MCF 10A (cell line): ENCODE results near the gene XYLT2. TPM values are rescaled to one million over a fixed set of nuclear protein-coding genes. Genes with fewer than 3 reads are reported as not detected.

Source experiments
- BruUV-seq: library from RNA; stranded (reverse); fragments of 400-500 nt; replicated peaks from 2 replicates; lab custom pipeline; 2021; lab: Mats Ljungman, UMichigan
- CTCF ChIA-PET: fragments of 300-600 bp; sonication (Branson Sonifier 250); formaldehyde crosslinking; extraction: SDS; loops from one replicate; lab custom pipeline; 2021; ENCODE audit warnings: antibody characterized with exemption, inconsistent platforms; lab: Yijun Ruan, JAX
- POLR2A ChIA-PET: fragments of 300-600, 350-650 bp; sonication (Branson Sonifier 250); formaldehyde crosslinking; extraction: SDS; loops from one replicate; lab custom pipeline; 2020; ENCODE audit warnings: antibody characterized with exemption, inconsistent platforms; lab: Yijun Ruan, JAX
- DNase-seq: peaks from one replicate; pipeline ENCODE4 v3.0.0-alpha.2; 2018; ENCODE audit not compliant: unreplicated experiment
- H3K27ac Mint-ChIP-seq: one replicate; pipeline ENCODE4 v1.8.0; 2022; ENCODE audit warnings: mild to moderate bottlenecking, low read depth, mixed read lengths; ENCODE audit not compliant: unreplicated experiment
- H3K27me3 Mint-ChIP-seq: one replicate; pipeline ENCODE4 v1.8.0; 2022; ENCODE audit warnings: mixed read lengths; ENCODE audit not compliant: insufficient read depth, unreplicated experiment
- H3K36me3 Mint-ChIP-seq: one replicate; pipeline ENCODE4 v1.8.0; 2022; ENCODE audit warnings: mild to moderate bottlenecking, moderate library complexity, mixed read lengths; ENCODE audit not compliant: insufficient read depth, unreplicated experiment
- H3K4me1 Mint-ChIP-seq: one replicate; pipeline ENCODE4 v1.8.0; 2022; ENCODE audit warnings: mixed read lengths; ENCODE audit not compliant: insufficient read depth, unreplicated experiment
- H3K4me3 Mint-ChIP-seq: one replicate; pipeline ENCODE4 v1.8.0; 2022; ENCODE audit warnings: mild to moderate bottlenecking, moderate library complexity, mixed read lengths; ENCODE audit not compliant: unreplicated experiment
- H3K9me3 Mint-ChIP-seq: one replicate; pipeline ENCODE4 v1.8.0; 2022; ENCODE audit warnings: mixed read lengths; ENCODE audit not compliant: unreplicated experiment
- intact Hi-C: fragments of 100-400 bp; cut with micrococcal nuclease; formaldehyde crosslinking; loops from 2 replicates; pipeline ENCODE4 v1.14.1; 2022
- total RNA-seq: library from RNA; stranded (reverse); gene quantifications from 2 replicates; pipeline ENCODE4 v1.2.3, GENCODE V29; 2022
- TF ChIP-seq, protein P1 (sequence below): fragments of 200-600 bp; IDR thresholded peaks from one replicate; pipeline ENCODE4 v1.8.0; 2022; ENCODE audit warnings: antibody characterized with exemption, mild to moderate bottlenecking; ENCODE audit not compliant: unreplicated experiment

Gene XYLT2
- total RNA-seq, 1 experiment from 2014 or later: 9.6 TPM

DNA sequence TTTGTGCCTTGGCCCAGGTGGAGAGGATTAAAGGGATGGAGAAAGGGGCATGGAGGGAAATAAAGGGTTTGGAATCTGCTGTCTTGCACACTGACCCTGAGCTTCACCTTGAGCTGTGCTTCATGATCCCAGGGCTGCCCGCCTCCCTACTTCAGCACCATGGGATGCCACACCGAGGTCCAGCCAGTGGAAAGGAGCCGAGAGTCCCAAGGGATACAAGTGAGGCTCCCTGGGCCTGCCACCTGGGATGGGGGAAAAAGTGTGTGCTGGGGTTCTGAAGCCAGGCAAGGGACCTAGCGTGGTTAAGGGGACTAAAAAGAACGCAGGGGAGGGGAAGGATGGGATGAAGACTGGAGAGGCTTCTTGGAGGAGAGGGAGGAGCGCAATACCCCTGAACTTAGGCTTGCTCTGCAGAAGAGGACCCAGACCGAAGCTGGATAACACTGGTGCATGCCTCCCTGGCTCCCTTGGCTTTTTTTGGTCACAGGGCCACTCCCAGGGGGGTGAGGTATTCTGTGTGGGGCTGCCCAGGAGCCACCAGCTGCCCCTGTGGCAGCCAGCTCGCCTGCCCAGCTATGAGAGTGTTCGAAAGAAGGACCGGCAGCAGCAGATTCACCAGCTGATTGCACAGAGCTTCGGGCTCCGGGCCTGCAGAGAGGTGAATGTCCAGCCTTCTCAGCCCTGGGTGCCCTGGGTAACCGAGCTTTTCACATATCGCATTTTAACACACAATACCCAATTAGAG lies 19.9 kb downstream of the XYLT2 start:
- Mint-ChIP-seq H3K36me3 (peaks cover 44% of the 10 kb centered on the region), H3K27ac (no peak overlapping the region), H3K4me1 (peaks cover 7% of the 10 kb centered on the region), H3K4me3 (no peak overlapping the region), H3K9me3 (no peaks in the 10 kb centered on the region), H3K27me3 (no peaks in the 10 kb centered on the region)
- intact Hi-C loops: no loop called here
- ChIA-PET CTCF (interaction anchor here (0.6 to 1.5 kb wide), 6 partner anchors 10 to 778 kb away, joined by 3 to 11 read pairs (median 3); partner anchors contain the start of gene LRRC59), POLR2A (interaction anchor here (0.7 to 1.2 kb wide), 4 partner anchors 11 to 87 kb away, joined by 3 read pairs; no protein-coding TSS in a partner anchor)
- no TSS peak for BruUV-seq
- no peak for DNase-seq
- TF ChIP-seq, protein P1, sequence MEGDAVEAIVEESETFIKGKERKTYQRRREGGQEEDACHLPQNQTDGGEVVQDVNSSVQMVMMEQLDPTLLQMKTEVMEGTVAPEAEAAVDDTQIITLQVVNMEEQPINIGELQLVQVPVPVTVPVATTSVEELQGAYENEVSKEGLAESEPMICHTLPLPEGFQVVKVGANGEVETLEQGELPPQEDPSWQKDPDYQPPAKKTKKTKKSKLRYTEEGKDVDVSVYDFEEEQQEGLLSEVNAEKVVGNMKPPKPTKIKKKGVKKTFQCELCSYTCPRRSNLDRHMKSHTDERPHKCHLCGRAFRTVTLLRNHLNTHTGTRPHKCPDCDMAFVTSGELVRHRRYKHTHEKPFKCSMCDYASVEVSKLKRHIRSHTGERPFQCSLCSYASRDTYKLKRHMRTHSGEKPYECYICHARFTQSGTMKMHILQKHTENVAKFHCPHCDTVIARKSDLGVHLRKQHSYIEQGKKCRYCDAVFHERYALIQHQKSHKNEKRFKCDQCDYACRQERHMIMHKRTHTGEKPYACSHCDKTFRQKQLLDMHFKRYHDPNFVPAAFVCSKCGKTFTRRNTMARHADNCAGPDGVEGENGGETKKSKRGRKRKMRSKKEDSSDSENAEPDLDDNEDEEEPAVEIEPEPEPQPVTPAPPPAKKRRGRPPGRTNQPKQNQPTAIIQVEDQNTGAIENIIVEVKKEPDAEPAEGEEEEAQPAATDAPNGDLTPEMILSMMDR: no peak

DNA sequence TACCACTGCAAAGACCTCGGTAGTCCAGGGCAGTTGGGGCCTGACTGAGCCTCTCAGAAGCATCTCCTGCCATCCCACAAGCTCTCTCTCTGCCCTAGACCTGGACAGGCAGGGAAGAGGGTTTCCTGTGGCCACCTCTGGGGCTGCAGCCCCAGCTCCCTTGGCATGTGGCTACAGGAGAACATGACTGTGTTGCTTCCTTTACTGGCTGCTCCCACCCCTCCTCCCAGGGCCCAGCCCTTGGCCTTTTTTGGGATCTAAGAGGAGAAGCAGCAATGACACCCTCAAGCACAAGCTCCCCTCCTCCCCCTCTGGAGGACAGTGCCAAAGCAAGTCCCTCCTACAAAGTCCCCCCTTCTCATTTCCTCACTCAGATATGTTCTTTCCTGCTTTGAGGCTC lies 21.5 kb downstream of the XYLT2 start:
- H3K27me3 Mint-ChIP-seq: no peaks in the 10 kb centered on the region
- ChIA-PET POLR2A (interaction anchor here (0.7 to 2.2 kb wide), 2 partner anchors 14 to 100 kb away, joined by 3 to 8 read pairs; no protein-coding TSS in a partner anchor), CTCF (interaction anchor here (0.7 to 1.3 kb wide), 2 partner anchors 112 to 280 kb away, joined by 3 to 4 read pairs; no protein-coding TSS in a partner anchor)
- H3K4me3 Mint-ChIP-seq: no peak overlapping the region
- H3K27ac Mint-ChIP-seq: no peak overlapping the region
- peaks cover 14% of the 10 kb centered on the region for H3K4me1 Mint-ChIP-seq
- no peak for DNase-seq
- H3K36me3 Mint-ChIP-seq: peaks cover 51% of the 10 kb centered on the region
- TF ChIP-seq, protein P1: no peak
- BruUV-seq: no TSS peak
- no peaks in the 10 kb centered on the region for H3K9me3 Mint-ChIP-seq
- intact Hi-C loops: no loop called here

DNA sequence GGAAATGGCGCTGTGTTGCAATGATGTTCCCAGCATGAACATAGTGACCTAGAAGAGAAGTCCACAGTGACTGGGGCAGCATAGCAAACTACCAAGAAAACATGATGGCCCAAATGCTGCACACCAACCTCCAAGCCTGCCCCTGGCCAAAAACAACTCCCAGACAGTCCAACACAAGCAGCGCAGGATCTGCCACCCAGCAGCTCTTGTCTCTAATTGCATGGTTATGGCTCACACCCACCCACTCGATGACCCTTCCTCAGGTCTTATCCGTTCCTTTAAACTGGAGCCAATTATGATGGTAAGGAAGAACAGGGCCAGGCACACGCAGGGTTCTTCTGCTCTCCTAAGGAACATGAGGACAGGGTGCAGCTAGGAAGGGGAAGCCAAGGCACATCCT lies 24.1 kb downstream of the XYLT2 start:
- H3K9me3 Mint-ChIP-seq: no peaks in the 10 kb centered on the region
- no peak overlapping the region for H3K27ac Mint-ChIP-seq
- TF ChIP-seq, protein P1: no peak
- no peak overlapping the region for H3K4me3 Mint-ChIP-seq
- no TSS peak for BruUV-seq
- intact Hi-C loops: no loop called here
- no peaks in the 10 kb centered on the region for H3K27me3 Mint-ChIP-seq
- POLR2A ChIA-PET: interaction anchor here (1.9 to 5.9 kb wide), 3 partner anchors 8 to 27 kb away, joined by 5 to 54 read pairs (median 30); partner anchors contain the start of gene LRRC59
- peaks cover 50% of the 10 kb centered on the region for H3K36me3 Mint-ChIP-seq
- DNase-seq: no peak
- CTCF ChIA-PET: interaction anchor here (0.6 to 4.0 kb wide), 6 partner anchors 8 to 191 kb away, joined by 3 to 27 read pairs (median 4); partner anchors contain the start of gene LRRC59
- H3K4me1 Mint-ChIP-seq: peaks cover 12% of the 10 kb centered on the region

DNA sequence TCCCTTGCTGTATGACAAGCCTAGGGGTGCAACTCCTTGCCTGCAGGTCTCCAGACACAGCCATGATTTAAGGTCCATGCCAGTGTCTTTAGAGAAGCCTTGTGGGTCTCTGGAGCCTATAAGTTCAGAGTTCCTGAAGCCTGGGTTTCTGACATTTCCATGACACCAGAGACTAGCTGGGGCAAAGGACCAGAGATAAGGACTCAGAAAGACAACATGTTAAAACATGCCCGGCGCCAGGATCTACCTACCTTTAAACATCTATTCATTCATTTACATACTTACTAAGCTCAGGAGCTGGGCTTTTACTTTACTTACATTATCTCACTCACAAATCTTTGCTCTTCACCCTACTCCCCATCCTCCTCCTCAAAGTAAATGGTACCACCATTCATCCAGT lies 25.6 kb downstream of the XYLT2 start:
- no peak for DNase-seq
- no peaks in the 10 kb centered on the region for H3K27me3 Mint-ChIP-seq
- intact Hi-C loops: no loop called here
- TF ChIP-seq, protein P1: no peak
- peaks cover 12% of the 10 kb centered on the region for H3K4me1 Mint-ChIP-seq
- H3K4me3 Mint-ChIP-seq: peak overlapping the region; percentile 91
- no peaks in the 10 kb centered on the region for H3K9me3 Mint-ChIP-seq
- CTCF ChIA-PET: interaction anchor here (0.8 to 4.0 kb wide), 5 partner anchors 10 to 171 kb away, joined by 3 to 27 read pairs (median 4); partner anchors contain the start of gene LRRC59
- H3K36me3 Mint-ChIP-seq: peaks cover 44% of the 10 kb centered on the region
- no TSS peak for BruUV-seq
- POLR2A ChIA-PET: interaction anchor here (0.6 to 5.9 kb wide), 15 partner anchors 9 to 349 kb away, joined by 3 to 54 read pairs (median 4); partner anchors contain the start of genes LRRC59 and XYLT2
- peak overlapping the region; percentile 97 for H3K27ac Mint-ChIP-seq
